AG10803 (cell line): ENCODE results near the gene ADAM30.
A peak's percentile ranks its signal among the peaks of the same experiment; 100 is the strongest.

Source experiments
- DNase-seq: peaks from one replicate; pipeline ENCODE4 v3.0.0; 2010; ENCODE audit warnings: low read depth
- H3K4me3 ChIP-seq: 2 replicates; pipeline ENCODE4 v1.5.1; 2011; ENCODE audit warnings: mild to moderate bottlenecking, low read length, control low read depth
- CTCF ChIP-seq: conservative IDR thresholded peaks from 2 replicates; pipeline ENCODE4 v1.5.1; 2011; ENCODE audit warnings: mild to moderate bottlenecking, low read length, control low read depth, inconsistent platforms

Gene ADAM30

GRCh38 chr1:119885903-119886783, 10.2 kb downstream of the ADAM30 start:
- TF ChIP-seq CTCF = peak; percentile 76
- peak; percentile 30 for DNase-seq

GRCh38 chr1:119884711-119885110, 11.6 kb downstream of the ADAM30 start:
- no peak overlapping the region for H3K4me3 ChIP-seq
- no peak for TF ChIP-seq CTCF
- DNase-seq = peak; percentile 31

More at GRCh38 chr1:119885903-119886783, 10.2 kb downstream of the ADAM30 start:
- no peak overlapping the region for H3K4me3 ChIP-seq

GRCh38 chr1:119883826-119884225, 12.5 kb downstream of the ADAM30 start:
- no peak for TF ChIP-seq CTCF
- DNase-seq = no peak
- no peak overlapping the region for H3K4me3 ChIP-seq

GRCh38 chr1:119882132-119883049, 13.9 kb downstream of the ADAM30 start:
- peak; percentile 51 for DNase-seq
- no peak for TF ChIP-seq CTCF

GRCh38 chr1:119879510-119880434, 16.5 kb downstream of the ADAM30 start:
- H3K4me3 ChIP-seq = no peak overlapping the region
- DNase-seq = no peak
- no peak for TF ChIP-seq CTCF

More at GRCh38 chr1:119882132-119883049, 13.9 kb downstream of the ADAM30 start:
- no peak overlapping the region for H3K4me3 ChIP-seq

GRCh38 chr1:119878171-119878570, 18.1 kb downstream of the ADAM30 start:
- no peak for DNase-seq
- no peak overlapping the region for H3K4me3 ChIP-seq
- TF ChIP-seq CTCF = no peak
